Suppressor macrophage treated with lipopolysaccharide for 1 hour (primary cell): Measurements from ENCODE around the gene CTRB1.
"Not testable (repeated sequence)": the region's sequence is repeated elsewhere in the genome, so short reads cannot be mapped to it uniquely, and the experiment has no call there.

Source experiments
- DNase-seq, 3 donors: peaks; one replicate each; pipeline ENCODE4 v3.0.0-alpha.2; 2020 to 2022

Gene CTRB1

GRCh38 chr16:75257886-75258806 lies 39.4 kb downstream of the CTRB1 start:
- DNase-seq, result no peak

- no peak for DNase-seq
Measured at GRCh38 chr16:75258807-75259141, 40.0 kb downstream of the CTRB1 start.

- no peak for DNase-seq
Measured at GRCh38 chr16:75260851-75261589, 42.2 kb downstream of the CTRB1 start.

GRCh38 chr16:75261590-75262078 lies 42.8 kb downstream of the CTRB1 start:
- DNase-seq, result no peak

GRCh38 chr16:75262104-75262799 lies 43.5 kb downstream of the CTRB1 start:
- DNase-seq, result no peak

- no peak for DNase-seq
Measured at GRCh38 chr16:75262800-75263127, 44.0 kb downstream of the CTRB1 start.

- no peak for DNase-seq
Measured at GRCh38 chr16:75263291-75263962, 44.6 kb downstream of the CTRB1 start.

GRCh38 chr16:75263963-75264445 lies 45.2 kb downstream of the CTRB1 start:
- no peak for DNase-seq

- DNase-seq, result no peak
Measured at GRCh38 chr16:75264457-75264998, 45.7 kb downstream of the CTRB1 start.

GRCh38 chr16:75264999-75265910 lies 46.5 kb downstream of the CTRB1 start:
- no peak for DNase-seq

- peak; percentile 52 to 81 (median 72) for DNase-seq
Measured at GRCh38 chr16:75265911-75266701, 47.3 kb downstream of the CTRB1 start.

- no peak for DNase-seq
Measured at GRCh38 chr16:75266738-75267630, 48.2 kb downstream of the CTRB1 start.

- no peak for DNase-seq
Measured at GRCh38 chr16:75267631-75268264, 49.0 kb downstream of the CTRB1 start.

- DNase-seq, result not testable (repeated sequence)
Measured at GRCh38 chr16:75269358-75269757, 50.6 kb downstream of the CTRB1 start.

GRCh38 chr16:75271441-75272096 lies 52.8 kb downstream of the CTRB1 start:
- DNase-seq, result no peak

GRCh38 chr16:75272097-75272551 lies 53.3 kb downstream of the CTRB1 start:
- peak in 2 of 3 donors; percentile 22 to 38 for DNase-seq

- DNase-seq, result not testable (repeated sequence)
Measured at GRCh38 chr16:75272629-75273028, 53.8 kb downstream of the CTRB1 start.
